NCI-H748 (cell line): ENCODE measurements around the gene YPEL4.

Experiments used
- DNase-seq: peaks from one replicate; lab custom pipeline; 2025; ENCODE audit not compliant: unreplicated experiment; lab: John Stamatoyannopoulos, UW

YPEL4 gene

GRCh38 chr11:57596266-57596885, 53.3 kb downstream of the YPEL4 start:
- DNase-seq = no peak
